ENCODE measurements around the gene DYNC2LI1.

DYNC2LI1 gene

GRCh38 chr2:43819491-43820163 lies 45.8 kb downstream of the DYNC2LI1 start:
- DNase-seq, result no peak

- DNase-seq, result no peak
Measured at GRCh38 chr2:43822839-43823238, 49.0 kb downstream of the DYNC2LI1 start.

GRCh38 chr2:43823751-43824150 lies 49.9 kb downstream of the DYNC2LI1 start:
- DNase-seq, result no peak

GRCh38 chr2:43824512-43824911 lies 50.7 kb downstream of the DYNC2LI1 start:
- no peak for DNase-seq

- DNase-seq, result no peak
Measured at GRCh38 chr2:43824951-43825493, 51.2 kb downstream of the DYNC2LI1 start.

GRCh38 chr2:43825841-43826240 lies 52.0 kb downstream of the DYNC2LI1 start:
- DNase-seq, result no peak

GRCh38 chr2:43826305-43827250 lies 52.7 kb downstream of the DYNC2LI1 start:
- no peak for DNase-seq

GRCh38 chr2:43831543-43832294 lies 57.9 kb downstream of the DYNC2LI1 start:
- no peak for DNase-seq

GRCh38 chr2:43832457-43832856 lies 58.6 kb downstream of the DYNC2LI1 start:
- no peak for DNase-seq

GRCh38 chr2:43837033-43837432 lies 63.2 kb downstream of the DYNC2LI1 start:
- no peak for DNase-seq

GRCh38 chr2:43837831-43838559 lies 64.2 kb downstream of the DYNC2LI1 start:
- no peak for DNase-seq

- DNase-seq, result no peak
Measured at GRCh38 chr2:43838560-43839267, 64.9 kb downstream of the DYNC2LI1 start, which contains the start of the genes ABCG5 and ABCG8. Gene ABCG5 (minus strand): TSS chr2:43838839. CDS start chr2:43838679, 160 bp downstream. Gene ABCG8 (plus strand): TSS chr2:43838971. CDS start chr2:43839054, 83 bp downstream.

- DNase-seq, result no peak
Measured at GRCh38 chr2:43839776-43840564, 66.1 kb downstream of the DYNC2LI1 start.

- DNase-seq, result no peak
Measured at GRCh38 chr2:43840965-43841364, 67.1 kb downstream of the DYNC2LI1 start.

- DNase-seq, result no peak
Measured at GRCh38 chr2:43841949-43842865, 68.4 kb downstream of the DYNC2LI1 start.

- no peak for DNase-seq
Measured at GRCh38 chr2:43842866-43843226, 69.0 kb downstream of the DYNC2LI1 start.

GRCh38 chr2:43845181-43845580 lies 71.3 kb downstream of the DYNC2LI1 start:
- no peak for DNase-seq

GRCh38 chr2:43846140-43846793 lies 72.4 kb downstream of the DYNC2LI1 start:
- DNase-seq, result no peak

GRCh38 chr2:43848214-43848613 lies 74.4 kb downstream of the DYNC2LI1 start:
- DNase-seq, result no peak

All from activated CD4-positive, alpha-beta T cell treated with anti-CD3 and anti-CD28 coated beads for 1 hour (primary cell).